Neural progenitor cell (in vitro differentiated cells): ENCODE measurements around the gene STX8. TPM values are rescaled to one million over a fixed set of nuclear protein-coding genes. Genes with fewer than 3 reads are reported as not detected.

ENCODE experiments used
- DNase-seq: peaks from one replicate; pipeline ENCODE4 v3.0.0-alpha.2; 2016; ENCODE audit warnings: low spot score
- H2AFZ ChIP-seq: fragments of 200-600 bp; sonication (generic); replicated peaks from 2 replicates; pipeline ENCODE4 v1.6.1; 2016; ENCODE audit warnings: antibody characterized with exemption
- H3F3A ChIP-seq: fragments of 200-600 bp; sonication (generic); 2 replicates; pipeline ENCODE4 v1.6.1; 2016; ENCODE audit warnings: antibody characterized with exemption, low read depth
- H3K27ac ChIP-seq: fragments of 200-600 bp; sonication (generic); 2 replicates; pipeline ENCODE4 v1.5.1; 2016; ENCODE audit warnings: mild to moderate bottlenecking
- H3K27me3 ChIP-seq: fragments of 200-600 bp; sonication (generic); 2 replicates; pipeline ENCODE4 v1.6.1; 2016; ENCODE audit warnings: mild to moderate bottlenecking, moderate library complexity
- H3K36me3 ChIP-seq: fragments of 200-600 bp; sonication (generic); 2 replicates; pipeline ENCODE4 v1.5.1; 2016
- H3K4me1 ChIP-seq: fragments of 200-600 bp; sonication (generic); 2 replicates; pipeline ENCODE4 v1.6.1; 2016; ENCODE audit warnings: mixed run types
- H3K4me2 ChIP-seq: fragments of 200-600 bp; sonication (generic); 2 replicates; pipeline ENCODE4 v1.6.1; 2016
- H3K4me3 ChIP-seq: fragments of 200-600 bp; sonication (generic); 2 replicates; pipeline ENCODE4 v1.5.1; 2016
- H3K79me2 ChIP-seq: fragments of 200-600 bp; sonication (generic); 2 replicates; pipeline ENCODE4 v1.6.1; 2016; ENCODE audit warnings: low read depth
- H3K9ac ChIP-seq: fragments of 200-600 bp; sonication (generic); 2 replicates; pipeline ENCODE4 v1.6.1; 2016
- H3K9me3 ChIP-seq: fragments of 200-600 bp; sonication (generic); 2 replicates; pipeline ENCODE4 v1.5.1; 2016; ENCODE audit warnings: low read depth
- H4K20me1 ChIP-seq: fragments of 200-600 bp; sonication (generic); 2 replicates; pipeline ENCODE4 v1.6.1; 2016; ENCODE audit warnings: low read depth
- H3K27ac Mint-ChIP-seq: 3 replicates; pipeline ENCODE4 v1.8.0; 2021; ENCODE audit warnings: mixed read lengths
- H3K27me3 Mint-ChIP-seq: 2 replicates; pipeline ENCODE4 v1.8.0; 2022; ENCODE audit warnings: low read depth, mild to moderate bottlenecking, inconsistent platforms, moderate library complexity, mixed read lengths; ENCODE audit not compliant: insufficient read depth
- H3K36me3 Mint-ChIP-seq: 3 replicates; pipeline ENCODE4 v1.8.0; 2021; ENCODE audit warnings: mixed read lengths
- H3K4me1 Mint-ChIP-seq: 3 replicates; pipeline ENCODE4 v1.8.0; 2021; ENCODE audit warnings: mixed read lengths
- H3K4me3 Mint-ChIP-seq: 3 replicates; pipeline ENCODE4 v1.8.0; 2021; ENCODE audit warnings: mild to moderate bottlenecking, moderate library complexity, mixed read lengths
- H3K9me3 Mint-ChIP-seq: 3 replicates; pipeline ENCODE4 v1.8.0; 2020; ENCODE audit warnings: mixed read lengths
- EZH2 ChIP-seq: fragments of 200-600 bp; sonication (generic); IDR thresholded peaks from 2 replicates; pipeline ENCODE4 v1.6.1; 2017; ENCODE audit warnings: antibody characterized with exemption, mild to moderate bottlenecking, moderate library complexity
- EZH2phosphoT487 ChIP-seq: fragments of 200-600 bp; sonication (generic); IDR thresholded peaks from 2 replicates; pipeline ENCODE4 v1.6.1; 2017; ENCODE audit warnings: antibody characterized with exemption
- total RNA-seq: library from RNA; depleted of rRNA; stranded (reverse); fragments of >200 nt; gene quantifications from 2 replicates; pipeline ENCODE4 v1.2.3, GENCODE V29; 2015; ENCODE audit warnings: low replicate concordance
- TF ChIP-seq, protein P1 (sequence below): fragments of 200-600 bp; sonication (generic); IDR thresholded peaks from 2 replicates; pipeline ENCODE4 v1.5.1; 2017; ENCODE audit warnings: antibody characterized with exemption, mild to moderate bottlenecking

The STX8 gene
- total RNA-seq, 1 donor from 2014 or later = 79.7 TPM

DNA sequence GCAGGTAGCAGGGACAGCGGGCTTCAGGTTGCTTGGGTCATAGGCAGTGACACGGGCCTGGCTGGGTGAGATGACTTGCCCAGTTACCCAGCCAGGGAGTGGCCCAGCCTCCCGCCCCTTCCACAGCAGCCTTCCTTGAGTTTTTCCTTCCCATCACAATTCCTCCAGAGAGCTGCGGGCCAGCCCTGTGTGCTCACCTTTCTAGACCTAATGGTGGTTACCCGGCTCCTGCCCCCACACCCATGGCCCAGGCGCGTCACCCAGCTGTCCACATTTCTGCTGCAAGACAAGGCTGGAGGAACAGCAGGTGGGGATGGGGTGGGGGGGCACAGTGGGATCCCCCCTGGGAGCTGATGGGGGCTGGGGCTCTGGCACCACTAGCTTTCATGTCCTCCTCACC lies 351.1 kb downstream of the STX8 start:
- Mint-ChIP-seq H3K4me3 (no peak overlapping the region), H3K27me3 (peaks cover 44% of the 10 kb centered on the region), H3K36me3 (no peaks in the 10 kb centered on the region), H3K27ac (no peak overlapping the region), H3K9me3 (no peaks in the 10 kb centered on the region), H3K4me1 (peaks cover 24% of the 10 kb centered on the region)
- Histone ChIP-seq H3K27ac (no peak overlapping the region), H3F3A (peaks cover 27% of the 10 kb centered on the region), H3K4me1 (peaks cover 35% of the 10 kb centered on the region), H3K4me2 (no peak overlapping the region), H2AFZ (no peak overlapping the region), H4K20me1 (peaks cover 41% of the 10 kb centered on the region), H3K27me3 (peaks cover 63% of the 10 kb centered on the region), H3K9ac (no peak overlapping the region), H3K4me3 (no peak overlapping the region), H3K36me3 (no peaks in the 10 kb centered on the region), H3K9me3 (no peaks in the 10 kb centered on the region), H3K79me2 (no peaks in the 10 kb centered on the region)
- DNase-seq = no peak
- TF ChIP-seq EZH2 (no peak), EZH2phosphoT487 (no peak)
- TF ChIP-seq, protein P1, sequence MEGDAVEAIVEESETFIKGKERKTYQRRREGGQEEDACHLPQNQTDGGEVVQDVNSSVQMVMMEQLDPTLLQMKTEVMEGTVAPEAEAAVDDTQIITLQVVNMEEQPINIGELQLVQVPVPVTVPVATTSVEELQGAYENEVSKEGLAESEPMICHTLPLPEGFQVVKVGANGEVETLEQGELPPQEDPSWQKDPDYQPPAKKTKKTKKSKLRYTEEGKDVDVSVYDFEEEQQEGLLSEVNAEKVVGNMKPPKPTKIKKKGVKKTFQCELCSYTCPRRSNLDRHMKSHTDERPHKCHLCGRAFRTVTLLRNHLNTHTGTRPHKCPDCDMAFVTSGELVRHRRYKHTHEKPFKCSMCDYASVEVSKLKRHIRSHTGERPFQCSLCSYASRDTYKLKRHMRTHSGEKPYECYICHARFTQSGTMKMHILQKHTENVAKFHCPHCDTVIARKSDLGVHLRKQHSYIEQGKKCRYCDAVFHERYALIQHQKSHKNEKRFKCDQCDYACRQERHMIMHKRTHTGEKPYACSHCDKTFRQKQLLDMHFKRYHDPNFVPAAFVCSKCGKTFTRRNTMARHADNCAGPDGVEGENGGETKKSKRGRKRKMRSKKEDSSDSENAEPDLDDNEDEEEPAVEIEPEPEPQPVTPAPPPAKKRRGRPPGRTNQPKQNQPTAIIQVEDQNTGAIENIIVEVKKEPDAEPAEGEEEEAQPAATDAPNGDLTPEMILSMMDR = no peak

- DNase-seq = no peak
- H3K27me3 ChIP-seq = peaks cover 73% of the 10 kb centered on the region
- H3K4me3 ChIP-seq = no peak overlapping the region
- peaks cover 50% of the 10 kb centered on the region for H4K20me1 ChIP-seq
- no peaks in the 10 kb centered on the region for H3K79me2 ChIP-seq
- H3K4me1 Mint-ChIP-seq = peaks cover 22% of the 10 kb centered on the region
- no peaks in the 10 kb centered on the region for H3K9me3 Mint-ChIP-seq
- TF ChIP-seq, protein P1 = no peak
- TF ChIP-seq EZH2 (no peak), EZH2phosphoT487 (no peak)
- no peaks in the 10 kb centered on the region for H3K36me3 ChIP-seq
- peaks cover 35% of the 10 kb centered on the region for H3K4me1 ChIP-seq
- no peak overlapping the region for H3K4me2 ChIP-seq
- H3K9me3 ChIP-seq = no peaks in the 10 kb centered on the region
- no peak overlapping the region for H3K27ac Mint-ChIP-seq
- no peak overlapping the region for H3K9ac ChIP-seq
- peaks cover 27% of the 10 kb centered on the region for H3F3A ChIP-seq
- no peak overlapping the region for H3K4me3 Mint-ChIP-seq
- H3K27me3 Mint-ChIP-seq = peaks cover 53% of the 10 kb centered on the region
- no peaks in the 10 kb centered on the region for H3K36me3 Mint-ChIP-seq
- H2AFZ ChIP-seq = no peak overlapping the region
- H3K27ac ChIP-seq = no peak overlapping the region
Observed at GRCh38 chr17:9223531-9223930, 352.1 kb downstream of the STX8 start.

DNA sequence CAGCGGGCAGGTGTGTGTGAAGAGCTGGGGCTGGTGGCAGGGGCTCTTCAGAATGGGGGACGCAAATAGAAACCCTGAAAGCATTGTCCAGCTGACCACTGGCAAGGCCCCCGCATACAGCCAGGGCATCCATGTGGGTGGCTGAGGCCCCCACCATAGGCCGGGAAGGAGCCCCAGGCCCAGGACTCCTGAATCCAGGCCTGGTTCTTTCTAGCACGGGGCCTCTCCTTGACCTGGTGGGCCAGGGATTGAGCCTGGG lies 353.8 kb downstream of the STX8 start:
- Histone ChIP-seq H3K4me1 (peaks cover 35% of the 10 kb centered on the region), H3K4me2 (peak overlapping the region; percentile 74), H3K9me3 (no peaks in the 10 kb centered on the region), H3K27ac (no peak overlapping the region), H4K20me1 (peaks cover 52% of the 10 kb centered on the region), H3K9ac (no peak overlapping the region), H3K79me2 (no peaks in the 10 kb centered on the region), H3K36me3 (no peaks in the 10 kb centered on the region), H3K4me3 (no peak overlapping the region), H2AFZ (no peak overlapping the region), H3F3A (peaks cover 27% of the 10 kb centered on the region), H3K27me3 (peaks cover 85% of the 10 kb centered on the region)
- peaks cover 11% of the 10 kb centered on the region for H3K9me3 Mint-ChIP-seq
- H3K27ac Mint-ChIP-seq = no peak overlapping the region
- peaks cover 69% of the 10 kb centered on the region for H3K27me3 Mint-ChIP-seq
- no peak for TF ChIP-seq EZH2phosphoT487
- TF ChIP-seq, protein P1 = no peak
- TF ChIP-seq EZH2 = no peak
- no peak overlapping the region for H3K4me3 Mint-ChIP-seq
- no peak for DNase-seq
- peaks cover 5% of the 10 kb centered on the region for H3K36me3 Mint-ChIP-seq
- H3K4me1 Mint-ChIP-seq = peaks cover 22% of the 10 kb centered on the region
